Activated naive CD8-positive, alpha-beta T cell treated with anti-CD3 and anti-CD28 coated beads, Interleukin-2, amount 10 ng/mL, durations not matched to agents 7 days and 5 days (primary cell): ENCODE results near the gene SLC46A3. TPM values are rescaled to one million over a fixed set of nuclear protein-coding genes. Genes with fewer than 3 reads are reported as not detected.

Experiments
- ATAC-seq: fragments of 150-1000 bp; cut with Tn5 transposase; one replicate; pipeline ENCODE4 v1.10.0; 2021; ENCODE audit warnings: low read depth, moderate library complexity
- POLR2A ChIA-PET: fragments of 350-600 bp; sonication (Branson Sonifier 250); formaldehyde crosslinking; loops from one replicate; lab custom pipeline; 2021; ENCODE audit warnings: antibody characterized with exemption; lab: Charles Lee
- DNase-seq: peaks from one replicate; pipeline ENCODE4 v3.0.0; 2021
- H3K27ac Mint-ChIP-seq: one replicate; pipeline ENCODE4 v1.8.0; 2022; ENCODE audit warnings: mild to moderate bottlenecking, mixed read lengths
- H3K27me3 Mint-ChIP-seq: one replicate; pipeline ENCODE4 v1.8.0; 2022; ENCODE audit warnings: mild to moderate bottlenecking, moderate library complexity, mixed read lengths
- H3K36me3 Mint-ChIP-seq: one replicate; pipeline ENCODE4 v1.8.0; 2021; ENCODE audit warnings: mild to moderate bottlenecking, mixed read lengths
- H3K4me1 Mint-ChIP-seq: one replicate; pipeline ENCODE4 v1.8.0; 2021; ENCODE audit warnings: mixed read lengths
- H3K4me3 Mint-ChIP-seq: one replicate; pipeline ENCODE4 v1.8.0; 2022; ENCODE audit warnings: mild to moderate bottlenecking, moderate library complexity, mixed read lengths
- H3K9me3 Mint-ChIP-seq: one replicate; pipeline ENCODE4 v1.8.0; 2021; ENCODE audit warnings: mixed read lengths
- total RNA-seq, 2 experiments: library from RNA; stranded (reverse); gene quantifications; one replicate each; pipeline ENCODE4 v1.2.3, GENCODE V29; 2021

Gene SLC46A3
- total RNA-seq, 2 experiments from 2014 or later: 14.2 to 16.7 TPM

GRCh38 chr13:28719227-28720055, 671 bp upstream of the SLC46A3 start:
- POLR2A ChIA-PET: interaction anchor here (0.7 to 2.0 kb wide), 2 partner anchors 60 to 227 kb away, joined by 3 to 11 read pairs; partner anchors contain the start of gene POMP

GRCh38 chr13:28718196-28718542, 601 bp downstream of the SLC46A3 start:
- H3K27me3 Mint-ChIP-seq: peaks cover 2% of the 10 kb centered on the region

More at GRCh38 chr13:28719227-28720055, 671 bp upstream of the SLC46A3 start:
- H3K27ac Mint-ChIP-seq: peak overlapping the region; percentile 91
- no peak for DNase-seq
- peaks cover 20% of the 10 kb centered on the region for H3K4me1 Mint-ChIP-seq
- H3K36me3 Mint-ChIP-seq: peaks cover 8% of the 10 kb centered on the region
- ATAC-seq: no peak
- H3K9me3 Mint-ChIP-seq: no peaks in the 10 kb centered on the region
- peaks cover 5% of the 10 kb centered on the region for H3K27me3 Mint-ChIP-seq
- H3K4me3 Mint-ChIP-seq: peak overlapping the region; percentile 87

DNA sequence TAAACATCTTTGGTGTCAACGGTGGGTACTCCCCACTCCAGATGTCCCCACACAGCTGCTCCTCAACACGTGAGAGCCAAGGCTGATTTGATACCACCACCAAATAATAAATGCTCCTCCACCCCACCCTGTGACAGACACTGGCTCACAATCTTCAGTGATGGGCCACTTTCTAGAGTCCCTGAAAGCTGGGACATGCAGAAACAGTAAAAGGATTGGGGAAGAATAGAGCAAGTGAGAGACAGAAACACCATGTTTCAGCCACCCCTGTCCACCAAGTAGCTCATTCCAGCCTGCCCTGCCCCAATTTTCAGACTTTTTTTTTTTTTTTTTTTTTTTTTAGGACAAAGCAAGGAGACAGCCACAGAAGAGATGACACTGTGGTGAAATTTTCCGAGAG, 1.6 kb downstream of the SLC46A3 start:
- no peak overlapping the region for H3K27ac Mint-ChIP-seq
- H3K4me3 Mint-ChIP-seq: peak overlapping the region; percentile 87
- POLR2A ChIA-PET: interaction anchor here (0.6 to 1.1 kb wide), 2 partner anchors 19 to 58 kb away, joined by 3 read pairs; partner anchors contain the start of gene POMP
- DNase-seq (no peak), ATAC-seq (no peak)
- peaks cover 10% of the 10 kb centered on the region for H3K36me3 Mint-ChIP-seq
- H3K9me3 Mint-ChIP-seq: no peaks in the 10 kb centered on the region
- H3K27me3 Mint-ChIP-seq: no peaks in the 10 kb centered on the region
- H3K4me1 Mint-ChIP-seq: peaks cover 20% of the 10 kb centered on the region

More at GRCh38 chr13:28718196-28718542, 601 bp downstream of the SLC46A3 start:
- H3K4me3 Mint-ChIP-seq: peak overlapping the region; percentile 87
- H3K4me1 Mint-ChIP-seq: peaks cover 20% of the 10 kb centered on the region
- H3K27ac Mint-ChIP-seq: peak overlapping the region; percentile 91
- H3K36me3 Mint-ChIP-seq: peaks cover 10% of the 10 kb centered on the region
- ATAC-seq (no peak), DNase-seq (no peak)
- no peaks in the 10 kb centered on the region for H3K9me3 Mint-ChIP-seq
- POLR2A ChIA-PET: interaction anchor here (2.0 kb wide), 1 partner anchor 59 kb away, joined by 11 read pairs; the partner anchor contains the start of gene POMP

- no peak overlapping the region for H3K27ac Mint-ChIP-seq
- ATAC-seq (no peak), DNase-seq (no peak)
- peaks cover 12% of the 10 kb centered on the region for H3K36me3 Mint-ChIP-seq
- H3K27me3 Mint-ChIP-seq: no peaks in the 10 kb centered on the region
- no peak overlapping the region for H3K4me3 Mint-ChIP-seq
- peaks cover 20% of the 10 kb centered on the region for H3K4me1 Mint-ChIP-seq
- POLR2A ChIA-PET: no interaction called here
- no peaks in the 10 kb centered on the region for H3K9me3 Mint-ChIP-seq
Measured at GRCh38 chr13:28716511-28716910, 2.3 kb downstream of the SLC46A3 start.

DNA sequence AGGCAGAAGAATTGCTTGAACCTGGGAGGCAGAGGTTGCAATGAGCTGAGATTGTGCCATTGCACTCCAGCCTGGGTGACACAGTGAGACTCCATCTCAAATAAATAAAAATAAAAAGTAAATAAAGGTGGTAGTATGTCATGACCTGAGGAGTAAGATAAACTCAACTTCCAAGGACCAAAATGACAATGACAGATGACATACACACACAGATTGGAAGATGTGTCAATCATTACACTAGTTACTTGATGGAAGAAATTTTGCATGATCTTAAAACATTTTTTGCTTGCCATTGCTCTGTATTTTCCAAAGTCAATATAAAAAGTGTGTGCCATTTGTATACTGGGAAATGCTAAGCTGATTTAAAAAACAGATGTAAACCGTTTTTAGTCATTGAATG, 4.1 kb downstream of the SLC46A3 start:
- ATAC-seq (no peak), DNase-seq (no peak)
- H3K4me3 Mint-ChIP-seq: no peak overlapping the region

GRCh38 chr13:28710161-28710560, 8.6 kb downstream of the SLC46A3 start:
- ATAC-seq (no peak), DNase-seq (no peak)
- POLR2A ChIA-PET: no interaction called here
- no peak overlapping the region for H3K4me3 Mint-ChIP-seq
- no peaks in the 10 kb centered on the region for H3K9me3 Mint-ChIP-seq
- H3K27me3 Mint-ChIP-seq: no peaks in the 10 kb centered on the region
- H3K36me3 Mint-ChIP-seq: peaks cover 22% of the 10 kb centered on the region
- H3K27ac Mint-ChIP-seq: no peak overlapping the region
- H3K4me1 Mint-ChIP-seq: peaks cover 8% of the 10 kb centered on the region

More for the DNA sequence above, 4.1 kb downstream of the SLC46A3 start:
- Mint-ChIP-seq H3K36me3 (peaks cover 16% of the 10 kb centered on the region), H3K27ac (no peak overlapping the region), H3K27me3 (no peaks in the 10 kb centered on the region), H3K4me1 (peaks cover 20% of the 10 kb centered on the region), H3K9me3 (no peaks in the 10 kb centered on the region)
- POLR2A ChIA-PET: no interaction called here

DNA sequence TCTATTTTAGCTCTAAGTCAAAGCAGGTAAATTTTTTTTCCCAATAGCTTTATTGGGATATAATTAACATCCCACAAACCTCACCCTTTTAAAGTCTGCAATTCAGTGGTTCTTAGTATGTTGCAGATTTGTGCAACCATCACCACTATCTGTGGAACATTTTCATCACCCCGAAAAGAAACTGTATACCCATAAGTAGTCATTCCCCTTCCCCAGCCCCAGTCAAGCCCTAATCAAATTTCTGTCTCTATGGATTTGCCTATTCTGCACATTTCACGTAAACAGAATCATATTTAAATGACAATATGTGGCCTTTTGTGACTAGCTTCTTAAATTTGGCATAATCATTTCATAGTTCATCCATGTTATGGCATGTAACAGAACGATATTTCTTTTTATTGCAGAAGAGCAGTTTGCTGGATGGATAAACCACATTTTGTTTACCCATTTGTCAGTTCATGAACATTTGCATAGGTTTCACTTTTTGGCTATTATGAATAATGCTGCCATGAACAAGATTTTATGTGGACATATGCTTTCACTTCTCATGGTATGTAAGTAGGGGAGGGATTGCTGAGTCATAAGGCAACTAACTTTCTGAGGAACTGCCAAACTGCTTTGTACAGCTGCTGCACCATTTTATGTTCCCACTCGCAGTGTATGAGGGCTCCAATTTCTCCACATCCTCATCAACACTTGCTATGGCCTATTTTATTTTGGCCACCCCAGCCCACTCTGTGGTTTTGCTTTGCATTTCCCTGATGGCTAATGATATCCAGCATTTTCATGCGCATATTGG, 10.9 kb downstream of the SLC46A3 start:
- Mint-ChIP-seq H3K9me3 (no peaks in the 10 kb centered on the region), H3K27ac (no peak overlapping the region), H3K4me3 (no peak overlapping the region), H3K27me3 (no peaks in the 10 kb centered on the region), H3K4me1 (peaks cover 8% of the 10 kb centered on the region), H3K36me3 (peaks cover 21% of the 10 kb centered on the region)
- POLR2A ChIA-PET: no interaction called here
- ATAC-seq: peak; percentile 79
- DNase-seq: no peak

GRCh38 chr13:28705461-28706083, 13.2 kb downstream of the SLC46A3 start:
- Mint-ChIP-seq H3K9me3 (no peaks in the 10 kb centered on the region), H3K36me3 (peaks cover 23% of the 10 kb centered on the region), H3K27ac (no peak overlapping the region), H3K4me3 (no peak overlapping the region), H3K27me3 (no peaks in the 10 kb centered on the region), H3K4me1 (peaks cover 8% of the 10 kb centered on the region)
- ATAC-seq (no peak), DNase-seq (no peak)
- POLR2A ChIA-PET: no interaction called here

GRCh38 chr13:28704919-28705318, 13.9 kb downstream of the SLC46A3 start:
- POLR2A ChIA-PET: no interaction called here
- H3K4me1 Mint-ChIP-seq: peaks cover 8% of the 10 kb centered on the region
- H3K27ac Mint-ChIP-seq: no peak overlapping the region
- H3K4me3 Mint-ChIP-seq: no peak overlapping the region
- H3K9me3 Mint-ChIP-seq: no peaks in the 10 kb centered on the region
- H3K27me3 Mint-ChIP-seq: no peaks in the 10 kb centered on the region
- ATAC-seq (no peak), DNase-seq (no peak)
- H3K36me3 Mint-ChIP-seq: peaks cover 24% of the 10 kb centered on the region

GRCh38 chr13:28704282-28704681, 14.5 kb downstream of the SLC46A3 start:
- H3K4me1 Mint-ChIP-seq: peaks cover 8% of the 10 kb centered on the region
- no peak for ATAC-seq
- no peak for DNase-seq
- H3K27me3 Mint-ChIP-seq: no peaks in the 10 kb centered on the region
- peaks cover 21% of the 10 kb centered on the region for H3K36me3 Mint-ChIP-seq
- POLR2A ChIA-PET: no interaction called here
- H3K9me3 Mint-ChIP-seq: no peaks in the 10 kb centered on the region
- H3K4me3 Mint-ChIP-seq: no peak overlapping the region
- no peak overlapping the region for H3K27ac Mint-ChIP-seq

- H3K27ac Mint-ChIP-seq: no peak overlapping the region
- H3K9me3 Mint-ChIP-seq: peaks cover 1% of the 10 kb centered on the region
- peaks cover 24% of the 10 kb centered on the region for H3K36me3 Mint-ChIP-seq
- no peaks in the 10 kb centered on the region for H3K4me1 Mint-ChIP-seq
- ATAC-seq (no peak), DNase-seq (no peak)
- no peak overlapping the region for H3K4me3 Mint-ChIP-seq
- no peaks in the 10 kb centered on the region for H3K27me3 Mint-ChIP-seq
- POLR2A ChIA-PET: no interaction called here
Measured at GRCh38 chr13:28699246-28699645, 19.5 kb downstream of the SLC46A3 start.

GRCh38 chr13:28697441-28697840, 21.3 kb downstream of the SLC46A3 start:
- DNase-seq (no peak), ATAC-seq (no peak)
- no peak overlapping the region for H3K27ac Mint-ChIP-seq
- peaks cover 18% of the 10 kb centered on the region for H3K36me3 Mint-ChIP-seq
- no peaks in the 10 kb centered on the region for H3K4me1 Mint-ChIP-seq
- H3K27me3 Mint-ChIP-seq: no peaks in the 10 kb centered on the region
- H3K4me3 Mint-ChIP-seq: no peak overlapping the region
- peaks cover 4% of the 10 kb centered on the region for H3K9me3 Mint-ChIP-seq
- POLR2A ChIA-PET: no interaction called here
